GM18511 (cell line): ENCODE data around the gene IFNA16.
"Not testable (repeated sequence)": the region's sequence is repeated elsewhere in the genome, so short reads cannot be mapped to it uniquely, and the experiment has no call there.

Experiments
- ATAC-seq: cut with Tn5 transposase; IDR thresholded peaks from one replicate; pipeline ENCODE4 v1.9.1; 2021; ENCODE audit warnings: mild to moderate bottlenecking, moderate library complexity; ENCODE audit not compliant: unreplicated experiment

The IFNA16 gene

GRCh38 chr9:21202105-21202504 lies 15.0 kb downstream of the IFNA16 start, which contains the start of gene IFNA7:
TSS of gene IFNA7 (minus strand) at chr9:21202205. CDS start at chr9:21202165, 40 bp downstream.
- ATAC-seq: not testable (repeated sequence)

GRCh38 chr9:21194867-21195776 lies 22.0 kb downstream of the IFNA16 start:
- ATAC-seq: peak; percentile 97

GRCh38 chr9:21187487-21187886 lies 29.6 kb downstream of the IFNA16 start, which contains the start of gene IFNA4:
TSS of gene IFNA4 (minus strand) at chr9:21187587. CDS start at chr9:21187531, 56 bp downstream.
- ATAC-seq: not testable (repeated sequence)

- peak; percentile 97 for ATAC-seq
These were observed 34.0 kb downstream of the IFNA16 start for GRCh38 chr9:21182810-21183736.

- ATAC-seq: no peak
These were observed 42.4 kb downstream of the IFNA16 start for GRCh38 chr9:21174671-21175070.

GRCh38 chr9:21172156-21172555 lies 45.0 kb downstream of the IFNA16 start:
- no peak for ATAC-seq

- ATAC-seq: no peak
These were observed 45.8 kb downstream of the IFNA16 start for GRCh38 chr9:21171351-21171750.

- ATAC-seq: not testable (repeated sequence)
These were observed 50.6 kb downstream of the IFNA16 start, which contains the start of gene IFNA21 for GRCh38 chr9:21166560-21166959. TSS of gene IFNA21 (minus strand) at chr9:21166660. CDS start at chr9:21166612, 48 bp downstream.
